ENCODE measurements around the gene CLTCL1. TPM values are rescaled to one million over a fixed set of nuclear protein-coding genes. Genes with fewer than 3 reads are reported as not detected.

CLTCL1 gene
- total RNA-seq, 1 experiment from 2014 or later: 7.9 TPM

DNA sequence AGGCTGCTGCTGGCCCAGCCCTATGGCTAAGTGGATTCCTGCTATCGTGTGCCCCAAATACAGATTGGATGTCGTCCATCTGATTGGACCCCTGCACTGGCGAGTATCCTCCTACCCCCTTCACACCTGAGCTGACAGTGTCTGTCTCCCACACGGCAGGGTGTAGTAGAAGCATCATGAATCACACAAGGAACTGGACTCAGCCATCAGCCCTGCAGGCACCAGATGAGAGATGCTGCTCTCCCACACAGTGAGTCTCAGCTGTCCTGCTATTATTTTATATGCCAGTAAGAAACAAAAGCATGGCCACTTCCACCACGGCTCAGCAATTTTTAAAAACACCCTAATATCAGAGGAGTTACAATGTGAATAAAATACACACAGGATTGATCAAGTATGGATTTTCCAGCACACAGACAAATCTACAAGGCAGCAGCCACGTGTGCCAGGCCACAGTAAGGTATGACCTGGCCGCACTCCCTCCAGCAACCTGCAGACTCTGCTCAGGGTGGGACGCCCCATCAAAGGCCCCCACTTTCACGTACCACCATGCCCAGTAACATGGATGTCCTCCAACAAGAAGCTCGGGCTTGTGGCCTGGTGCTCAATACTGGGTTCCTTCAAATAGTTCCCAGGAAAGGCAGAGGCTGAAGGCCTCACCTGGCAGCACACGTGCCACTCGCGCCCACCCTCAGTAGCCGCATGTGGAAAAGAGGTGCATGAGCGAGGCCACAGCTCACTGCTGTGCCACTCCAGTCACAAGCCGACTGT, 96.6 kb downstream of the CLTCL1 start:
- intact Hi-C loops (cut with micrococcal nuclease; ENCODE audit: unreplicated experiment): no loop called here
- CTCF ChIA-PET: interaction anchor here (2.0 kb wide), 1 partner anchor 16 kb away, joined by 6 read pairs; the partner anchor contains the start of gene SLC25A1

DNA sequence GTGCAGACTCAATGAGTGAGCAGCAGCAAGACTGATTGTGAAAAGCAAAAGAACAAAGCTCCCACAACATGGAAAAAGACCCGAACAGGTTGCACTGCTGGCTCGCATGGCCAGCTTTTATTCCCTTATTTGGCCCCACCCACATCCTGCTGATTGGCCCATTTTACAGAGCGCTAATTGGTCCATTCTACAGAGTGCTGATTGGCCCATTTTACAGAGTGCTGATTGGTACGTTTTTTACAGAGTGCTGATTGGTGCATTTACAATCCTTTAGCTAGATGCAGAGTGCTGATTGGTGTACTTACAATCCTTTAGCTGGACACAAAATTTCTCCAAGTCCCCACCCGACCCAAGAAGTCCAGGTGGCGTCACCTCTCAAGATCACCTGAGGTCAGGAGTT, 97.6 kb downstream of the CLTCL1 start:
- no peaks in the 10 kb centered on the region for H3K4me1 ChIP-seq
- DNase-seq: no peak
- Mint-ChIP-seq H3K4me1 (ENCODE audit: low read depth, unreplicated experiment) (no peaks in the 10 kb centered on the region), H3K36me3 (ENCODE audit: insufficient read depth, unreplicated experiment) (no peaks in the 10 kb centered on the region), H3K27me3 (ENCODE audit: insufficient read depth, unreplicated experiment) (no peaks in the 10 kb centered on the region), H3K4me3 (ENCODE audit: unreplicated experiment) (no peak overlapping the region), H3K9me3 (ENCODE audit: unreplicated experiment) (no peaks in the 10 kb centered on the region), H3K27ac (ENCODE audit: unreplicated experiment) (no peak overlapping the region)
- ChIA-PET CTCF (interaction anchor here (2.0 kb wide), 1 partner anchor 15 kb away, joined by 6 read pairs; the partner anchor contains the start of gene SLC25A1), POLR2A (interaction anchor here (0.8 kb wide), 1 partner anchor 15 kb away, joined by 3 read pairs; no protein-coding TSS in a partner anchor)
- H3K9me3 ChIP-seq: no peaks in the 10 kb centered on the region
- TF ChIP-seq, protein P1, sequence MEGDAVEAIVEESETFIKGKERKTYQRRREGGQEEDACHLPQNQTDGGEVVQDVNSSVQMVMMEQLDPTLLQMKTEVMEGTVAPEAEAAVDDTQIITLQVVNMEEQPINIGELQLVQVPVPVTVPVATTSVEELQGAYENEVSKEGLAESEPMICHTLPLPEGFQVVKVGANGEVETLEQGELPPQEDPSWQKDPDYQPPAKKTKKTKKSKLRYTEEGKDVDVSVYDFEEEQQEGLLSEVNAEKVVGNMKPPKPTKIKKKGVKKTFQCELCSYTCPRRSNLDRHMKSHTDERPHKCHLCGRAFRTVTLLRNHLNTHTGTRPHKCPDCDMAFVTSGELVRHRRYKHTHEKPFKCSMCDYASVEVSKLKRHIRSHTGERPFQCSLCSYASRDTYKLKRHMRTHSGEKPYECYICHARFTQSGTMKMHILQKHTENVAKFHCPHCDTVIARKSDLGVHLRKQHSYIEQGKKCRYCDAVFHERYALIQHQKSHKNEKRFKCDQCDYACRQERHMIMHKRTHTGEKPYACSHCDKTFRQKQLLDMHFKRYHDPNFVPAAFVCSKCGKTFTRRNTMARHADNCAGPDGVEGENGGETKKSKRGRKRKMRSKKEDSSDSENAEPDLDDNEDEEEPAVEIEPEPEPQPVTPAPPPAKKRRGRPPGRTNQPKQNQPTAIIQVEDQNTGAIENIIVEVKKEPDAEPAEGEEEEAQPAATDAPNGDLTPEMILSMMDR (IDR thresholded peaks at IDR 0.05; ENCODE audit: insufficient read depth in 1 of 2, low read depth in 1 of 2, low read length in 1 of 2, severe bottlenecking in 1 of 2, unreplicated experiment in 1 of 2): no peak
- H3K36me3 ChIP-seq (ENCODE audit: control insufficient read depth, insufficient read depth, low read length): no peaks in the 10 kb centered on the region; the same call in 1 of the 2 replicates
- H3K4me3 ChIP-seq (ENCODE audit: low read depth, low read length): no peak overlapping the region
- no peaks in the 10 kb centered on the region for H3K27me3 ChIP-seq (replicated peaks; ENCODE audit: control insufficient read depth, insufficient read depth, low read length)
- BruUV-seq (replicated peaks): no TSS peak
- intact Hi-C loops (cut with micrococcal nuclease; ENCODE audit: unreplicated experiment): no loop called here

More for the DNA sequence above, 96.6 kb downstream of the CLTCL1 start:
- H3K4me3 ChIP-seq (ENCODE audit: low read depth, low read length): no peak overlapping the region
- no peaks in the 10 kb centered on the region for H3K36me3 Mint-ChIP-seq (ENCODE audit: insufficient read depth, unreplicated experiment)
- no peak overlapping the region for H3K4me3 Mint-ChIP-seq (ENCODE audit: unreplicated experiment)
- no peaks in the 10 kb centered on the region for H3K27me3 ChIP-seq (replicated peaks; ENCODE audit: control insufficient read depth, insufficient read depth, low read length)
- no peaks in the 10 kb centered on the region for H3K4me1 Mint-ChIP-seq (ENCODE audit: low read depth, unreplicated experiment)
- TF ChIP-seq, protein P1 (IDR thresholded peaks at IDR 0.05; ENCODE audit: insufficient read depth in 1 of 2, low read depth in 1 of 2, low read length in 1 of 2, severe bottlenecking in 1 of 2, unreplicated experiment in 1 of 2): no peak
- H3K9me3 Mint-ChIP-seq (ENCODE audit: unreplicated experiment): no peaks in the 10 kb centered on the region
- H3K4me1 ChIP-seq: no peaks in the 10 kb centered on the region
- no peak overlapping the region for H3K27ac Mint-ChIP-seq (ENCODE audit: unreplicated experiment)
- BruUV-seq (replicated peaks): no TSS peak
- no peak for DNase-seq
- H3K27me3 Mint-ChIP-seq (ENCODE audit: insufficient read depth, unreplicated experiment): no peaks in the 10 kb centered on the region
- POLR2A ChIA-PET: no interaction called here
- no peaks in the 10 kb centered on the region; the same call in 1 of the 2 replicates for H3K36me3 ChIP-seq (ENCODE audit: control insufficient read depth, insufficient read depth, low read length)
- H3K9me3 ChIP-seq: no peaks in the 10 kb centered on the region

DNA sequence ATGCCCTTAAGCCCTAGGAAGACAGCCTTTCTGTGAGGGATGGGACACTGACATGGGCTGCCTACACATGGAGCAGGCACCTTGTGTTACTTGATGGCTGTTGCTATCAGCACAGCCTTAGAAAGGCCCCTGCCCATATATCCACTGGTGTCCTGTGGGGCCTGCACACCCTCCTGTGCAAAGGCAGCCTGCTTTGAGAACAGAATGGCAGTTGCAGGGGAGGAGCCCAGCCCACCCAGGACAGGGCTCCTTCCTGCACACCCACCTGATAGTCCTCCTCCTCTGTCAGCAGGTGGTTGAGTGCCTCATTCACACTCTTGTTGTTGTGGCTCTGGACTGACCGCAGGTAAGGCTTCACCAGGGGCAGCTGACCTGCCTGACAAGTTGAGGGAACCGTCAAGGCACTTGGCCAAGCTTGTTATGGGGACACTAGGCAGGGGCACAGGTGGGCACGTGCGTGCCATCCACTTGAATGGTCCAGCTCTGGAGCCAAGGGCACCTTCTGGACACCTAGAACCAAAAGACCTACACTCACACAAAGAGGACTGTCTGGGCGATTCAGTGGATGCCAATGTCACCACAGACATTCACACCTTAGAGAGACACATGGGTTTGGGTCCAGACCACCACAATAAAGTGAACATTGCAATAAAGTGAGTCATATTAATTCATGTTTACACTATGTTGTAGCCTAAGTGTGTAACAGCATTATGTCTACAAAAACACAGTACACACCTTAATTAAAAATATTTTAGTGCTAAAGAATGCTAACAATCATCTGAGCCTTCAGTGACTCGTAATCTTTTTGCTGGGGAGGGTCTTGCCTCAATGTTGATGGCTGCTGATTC, 103.6 kb downstream of the CLTCL1 start:
- intact Hi-C loops (cut with micrococcal nuclease; ENCODE audit: unreplicated experiment): no loop called here
- no peaks in the 10 kb centered on the region for H3K9me3 ChIP-seq
- DNase-seq: no peak
- no peak overlapping the region for H3K4me3 Mint-ChIP-seq (ENCODE audit: unreplicated experiment)
- TF ChIP-seq, protein P1 (IDR thresholded peaks at IDR 0.05; ENCODE audit: insufficient read depth in 1 of 2, low read depth in 1 of 2, low read length in 1 of 2, severe bottlenecking in 1 of 2, unreplicated experiment in 1 of 2): no peak
- ChIA-PET POLR2A (no interaction called here), CTCF (no interaction called here)
- no peaks in the 10 kb centered on the region for H3K9me3 Mint-ChIP-seq (ENCODE audit: unreplicated experiment)
- no peaks in the 10 kb centered on the region for H3K27me3 Mint-ChIP-seq (ENCODE audit: insufficient read depth, unreplicated experiment)
- no peaks in the 10 kb centered on the region for H3K27me3 ChIP-seq (replicated peaks; ENCODE audit: control insufficient read depth, insufficient read depth, low read length)
- no peaks in the 10 kb centered on the region for H3K4me1 ChIP-seq
- no peak overlapping the region for H3K4me3 ChIP-seq (ENCODE audit: low read depth, low read length)
- H3K4me1 Mint-ChIP-seq (ENCODE audit: low read depth, unreplicated experiment): peaks cover 6% of the 10 kb centered on the region
- no peaks in the 10 kb centered on the region for H3K36me3 ChIP-seq (ENCODE audit: control insufficient read depth, insufficient read depth, low read length)
- BruUV-seq (replicated peaks): no TSS peak
- H3K36me3 Mint-ChIP-seq (ENCODE audit: insufficient read depth, unreplicated experiment): peaks cover 5% of the 10 kb centered on the region
- H3K27ac Mint-ChIP-seq (ENCODE audit: unreplicated experiment): no peak overlapping the region

All from Caco-2 (cell line).